GM18499 (cell line): Measurements from ENCODE around the gene JARID2.

ENCODE experiments used
- ATAC-seq: cut with Tn5 transposase; IDR thresholded peaks from one replicate; pipeline ENCODE4 v1.9.1; 2021; ENCODE audit warnings: moderate number of reproducible peaks; ENCODE audit not compliant: insufficient read depth, unreplicated experiment

The JARID2 gene

GRCh38 chr6:15510121-15510520 lies 264.3 kb downstream of the JARID2 start:
- ATAC-seq = no peak

- ATAC-seq = no peak
Measured at GRCh38 chr6:15510536-15511247, 264.8 kb downstream of the JARID2 start.

- no peak for ATAC-seq
Measured at GRCh38 chr6:15511248-15512125, 265.6 kb downstream of the JARID2 start.

- ATAC-seq = no peak
Measured at GRCh38 chr6:15512126-15512525, 266.3 kb downstream of the JARID2 start.

GRCh38 chr6:15512721-15513120 lies 266.9 kb downstream of the JARID2 start:
- ATAC-seq = no peak

GRCh38 chr6:15513131-15513771 lies 267.4 kb downstream of the JARID2 start:
- ATAC-seq = no peak

- ATAC-seq = no peak
Measured at GRCh38 chr6:15513801-15514711, 268.2 kb downstream of the JARID2 start.

GRCh38 chr6:15515226-15515625 lies 269.4 kb downstream of the JARID2 start:
- ATAC-seq = no peak

- ATAC-seq = no peak
Measured at GRCh38 chr6:15515660-15516375, 269.9 kb downstream of the JARID2 start.

- no peak for ATAC-seq
Measured at GRCh38 chr6:15516378-15516777, 270.5 kb downstream of the JARID2 start.

GRCh38 chr6:15516923-15517560 lies 271.2 kb downstream of the JARID2 start:
- no peak for ATAC-seq

- no peak for ATAC-seq
Measured at GRCh38 chr6:15517600-15517999, 271.7 kb downstream of the JARID2 start.

GRCh38 chr6:15518057-15518456 lies 272.2 kb downstream of the JARID2 start:
- no peak for ATAC-seq

GRCh38 chr6:15518878-15519277 lies 273.0 kb downstream of the JARID2 start:
- ATAC-seq = no peak

- ATAC-seq = no peak
Measured at GRCh38 chr6:15519681-15520080, 273.8 kb downstream of the JARID2 start.

GRCh38 chr6:15520626-15521203 lies 274.8 kb downstream of the JARID2 start:
- ATAC-seq = no peak

- no peak for ATAC-seq
Measured at GRCh38 chr6:15521582-15521981, 275.7 kb downstream of the JARID2 start.

GRCh38 chr6:15522026-15522425 lies 276.2 kb downstream of the JARID2 start:
- no peak for ATAC-seq

- ATAC-seq = no peak
Measured at GRCh38 chr6:15522427-15522826, 276.6 kb downstream of the JARID2 start.
